ENCODE measurements around the gene TNNT3.

Gene TNNT3

GRCh38 chr11:1896923-1897322 lies 22.6 kb upstream of the TNNT3 start:
- Histone ChIP-seq H3K4me3 (no peak overlapping the region), H3K27me3 (ENCODE audit: low read depth) (peaks cover 7% of the 10 kb centered on the region), H3K36me3 (replicated peaks) (no peaks in the 10 kb centered on the region), H3K9me3 (no peaks in the 10 kb centered on the region), H3K4me1 (no peaks in the 10 kb centered on the region)
- no peak for DNase-seq (ENCODE audit: low spot score in 2 of 2)
- in situ Hi-C loops (cut with MboI; ENCODE audit: low sequenced_read_pairs) = no loop called here

GRCh38 chr11:1899090-1899489 lies 20.4 kb upstream of the TNNT3 start:
- no peak for DNase-seq (ENCODE audit: low spot score in 2 of 2)
- no peak overlapping the region for H3K4me3 ChIP-seq
- no peaks in the 10 kb centered on the region for H3K9me3 ChIP-seq
- in situ Hi-C loops (cut with MboI; ENCODE audit: low sequenced_read_pairs) = no loop called here
- H3K36me3 ChIP-seq (replicated peaks) = no peaks in the 10 kb centered on the region
- no peaks in the 10 kb centered on the region for H3K4me1 ChIP-seq
- peaks cover 7% of the 10 kb centered on the region for H3K27me3 ChIP-seq (ENCODE audit: low read depth)

DNA sequence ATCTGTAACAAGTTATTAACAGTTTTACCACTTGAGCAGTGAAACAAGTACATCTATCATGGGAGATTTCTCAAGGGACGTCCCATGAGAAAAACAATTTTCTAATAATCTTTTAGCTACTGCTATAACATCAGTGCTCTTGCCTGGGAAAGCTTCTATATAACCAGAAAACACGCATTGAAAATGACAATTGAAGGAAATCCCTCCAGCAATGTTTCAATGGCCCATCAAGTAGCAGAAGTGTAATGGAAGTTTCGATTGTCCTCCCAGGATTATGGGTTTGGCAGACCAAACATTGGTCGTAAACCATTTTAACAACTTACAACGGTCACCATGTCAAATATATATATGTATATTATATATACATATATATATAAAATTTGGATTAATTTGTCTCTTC lies 19.8 kb upstream of the TNNT3 start:
- no peaks in the 10 kb centered on the region for H3K4me1 ChIP-seq
- H3K4me3 ChIP-seq = no peak overlapping the region
- H3K9me3 ChIP-seq = no peaks in the 10 kb centered on the region
- H3K27me3 ChIP-seq (ENCODE audit: low read depth) = peaks cover 7% of the 10 kb centered on the region
- in situ Hi-C loops (cut with MboI; ENCODE audit: low sequenced_read_pairs) = loop anchor here (5.0 kb wide), 1 partner anchor 38 kb away; no protein-coding TSS in a partner anchor
- DNase-seq (ENCODE audit: low spot score in 2 of 2) = no peak
- H3K36me3 ChIP-seq (replicated peaks) = no peaks in the 10 kb centered on the region

DNA sequence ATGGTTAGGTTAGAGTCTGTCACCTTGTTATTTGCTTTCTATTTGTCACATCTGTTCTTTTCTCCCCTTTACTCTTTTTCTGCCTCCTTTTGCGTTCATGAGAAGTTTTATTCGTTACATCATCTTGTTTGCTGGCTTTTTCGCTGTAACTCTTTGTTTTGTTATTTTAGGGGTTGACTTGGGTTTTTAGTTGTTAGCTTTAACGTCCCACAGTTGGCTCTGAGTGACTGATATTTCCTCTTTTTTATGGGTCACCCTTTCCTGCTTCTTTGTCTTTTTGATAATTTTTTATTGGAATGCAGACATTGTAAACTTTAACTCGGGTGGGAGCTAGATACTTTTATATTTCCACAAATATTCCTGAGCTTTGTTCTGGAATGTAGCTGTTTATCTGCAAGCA lies 13.3 kb upstream of the TNNT3 start:
- DNase-seq (ENCODE audit: low spot score in 2 of 2) = no peak
- no peaks in the 10 kb centered on the region for H3K9me3 ChIP-seq
- H3K4me3 ChIP-seq = no peak overlapping the region
- H3K4me1 ChIP-seq = no peaks in the 10 kb centered on the region; the same call in 1 of the 2 replicates
- H3K36me3 ChIP-seq (replicated peaks) = no peaks in the 10 kb centered on the region
- in situ Hi-C loops (cut with MboI; ENCODE audit: low sequenced_read_pairs) = no loop called here
- H3K27me3 ChIP-seq (ENCODE audit: low read depth) = peaks cover 3% of the 10 kb centered on the region; the same call in 1 of the 2 replicates

DNA sequence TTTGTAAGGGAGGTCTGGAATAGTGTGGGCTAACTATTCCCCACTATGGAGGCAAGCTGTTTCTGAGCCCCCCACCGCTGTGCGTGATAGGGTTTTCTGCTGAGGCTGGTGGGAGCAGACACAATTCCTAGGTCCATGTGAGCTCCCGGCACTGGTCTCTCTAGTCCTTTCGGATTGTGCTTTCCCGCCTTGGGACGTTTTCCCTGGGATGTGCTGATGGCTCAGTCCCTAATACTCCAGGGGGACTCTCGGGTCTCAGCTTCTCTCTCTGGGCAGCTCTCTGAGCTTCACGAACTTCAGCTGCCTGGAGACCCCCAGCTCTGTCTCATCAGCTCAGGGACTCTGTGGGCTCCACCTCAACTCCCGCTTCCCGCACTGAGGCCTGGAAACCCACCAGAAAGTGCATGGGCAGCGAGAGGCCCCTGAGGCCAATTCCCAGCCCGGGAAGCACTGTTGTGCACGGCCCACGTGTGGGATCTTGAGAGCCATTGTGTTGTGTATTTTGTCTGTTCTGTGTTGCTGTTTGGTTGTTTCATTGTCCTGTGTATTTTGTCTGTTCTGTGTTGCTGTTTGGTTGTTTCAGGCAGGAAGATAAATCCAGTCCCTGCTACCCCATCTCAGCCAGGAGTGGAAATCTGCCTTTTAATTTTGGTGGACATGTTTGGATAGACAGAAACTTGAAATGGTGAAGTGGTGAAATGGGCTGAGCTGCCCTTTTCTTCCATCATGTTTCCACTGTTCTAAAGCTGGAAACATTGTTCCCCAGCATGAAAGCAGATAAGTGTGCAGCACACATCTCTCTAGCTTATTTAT lies 12.7 kb upstream of the TNNT3 start:
- H3K4me1 ChIP-seq = no peaks in the 10 kb centered on the region; the same call in 1 of the 2 replicates
- peaks cover 3% of the 10 kb centered on the region; the same call in 1 of the 2 replicates for H3K27me3 ChIP-seq (ENCODE audit: low read depth)
- no peaks in the 10 kb centered on the region for H3K9me3 ChIP-seq
- DNase-seq (ENCODE audit: low spot score in 2 of 2) = no peak
- H3K36me3 ChIP-seq (replicated peaks) = no peaks in the 10 kb centered on the region
- in situ Hi-C loops (cut with MboI; ENCODE audit: low sequenced_read_pairs) = no loop called here
- H3K4me3 ChIP-seq = no peak overlapping the region

GRCh38 chr11:1908618-1909017 lies 10.9 kb upstream of the TNNT3 start:
- H3K36me3 ChIP-seq (replicated peaks) = no peaks in the 10 kb centered on the region

DNA sequence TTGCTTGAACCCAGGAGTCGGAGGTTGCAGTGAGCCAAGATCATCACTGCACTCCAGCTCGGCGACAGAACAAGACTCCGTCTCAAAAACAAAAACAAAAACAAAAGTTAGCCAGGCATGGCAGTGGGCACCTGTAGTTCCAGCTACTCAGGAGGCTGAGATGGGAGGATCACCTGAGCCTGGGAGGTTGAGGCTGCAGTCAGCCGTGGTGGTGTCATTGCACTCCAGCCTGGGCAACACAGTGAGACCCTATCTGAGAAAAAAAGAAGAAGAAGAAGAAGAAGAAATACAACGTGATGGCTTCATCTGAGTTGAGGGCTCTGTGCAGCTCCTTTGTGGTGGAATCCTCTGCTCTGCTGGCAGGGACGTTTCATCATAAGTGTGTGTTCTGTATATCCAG lies 10.0 kb upstream of the TNNT3 start:
- in situ Hi-C loops (cut with MboI; ENCODE audit: low sequenced_read_pairs) = no loop called here
- peaks cover 3% of the 10 kb centered on the region; the same call in 1 of the 2 replicates for H3K27me3 ChIP-seq (ENCODE audit: low read depth)
- H3K4me3 ChIP-seq = no peak overlapping the region
- DNase-seq (ENCODE audit: low spot score in 2 of 2) = no peak
- H3K9me3 ChIP-seq = no peaks in the 10 kb centered on the region
- no peaks in the 10 kb centered on the region; the same call in 1 of the 2 replicates for H3K4me1 ChIP-seq
- no peaks in the 10 kb centered on the region for H3K36me3 ChIP-seq (replicated peaks)

More at GRCh38 chr11:1908618-1909017, 10.9 kb upstream of the TNNT3 start:
- no peak for DNase-seq (ENCODE audit: low spot score in 2 of 2)
- Histone ChIP-seq H3K4me3 (no peak overlapping the region), H3K27me3 (ENCODE audit: low read depth) (peaks cover 3% of the 10 kb centered on the region; the same call in 1 of the 2 replicates), H3K9me3 (no peaks in the 10 kb centered on the region), H3K4me1 (no peaks in the 10 kb centered on the region; the same call in 1 of the 2 replicates)
- in situ Hi-C loops (cut with MboI; ENCODE audit: low sequenced_read_pairs) = no loop called here

DNA sequence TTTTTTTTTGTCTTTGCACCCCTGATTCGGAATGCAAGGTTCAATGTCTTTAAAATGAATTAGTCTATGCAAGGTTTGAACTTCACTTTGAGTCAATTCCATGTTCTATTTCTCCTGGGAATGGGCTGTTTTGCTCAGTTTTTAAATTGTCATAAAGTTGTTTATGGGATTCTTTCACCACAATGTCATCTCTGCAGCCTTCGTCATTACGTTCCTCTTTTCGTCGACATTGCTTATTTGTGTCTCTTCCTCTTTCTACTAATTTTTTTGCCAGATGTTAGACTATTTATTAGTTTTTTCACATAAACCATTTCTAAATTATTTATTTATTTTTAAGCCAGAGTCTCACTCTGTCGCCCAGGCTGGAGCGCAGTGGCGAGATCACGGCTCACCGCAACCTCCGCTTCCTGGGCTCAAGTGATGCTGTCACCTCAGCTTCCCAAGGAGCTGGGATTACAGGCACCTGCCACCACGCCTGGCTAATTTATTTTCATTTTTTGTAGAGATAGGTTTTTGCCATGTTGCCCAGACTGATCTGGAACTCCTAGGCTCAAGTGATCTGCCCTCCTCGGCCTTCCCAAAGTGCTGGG lies 7.1 kb upstream of the TNNT3 start:
- Histone ChIP-seq H3K27me3 (ENCODE audit: low read depth) (no peaks in the 10 kb centered on the region), H3K36me3 (replicated peaks) (no peaks in the 10 kb centered on the region), H3K4me3 (no peak overlapping the region), H3K4me1 (no peaks in the 10 kb centered on the region; the same call in 1 of the 2 replicates), H3K9me3 (no peaks in the 10 kb centered on the region)
- no peak for DNase-seq (ENCODE audit: low spot score in 2 of 2)
- in situ Hi-C loops (cut with MboI; ENCODE audit: low sequenced_read_pairs) = no loop called here

DNA sequence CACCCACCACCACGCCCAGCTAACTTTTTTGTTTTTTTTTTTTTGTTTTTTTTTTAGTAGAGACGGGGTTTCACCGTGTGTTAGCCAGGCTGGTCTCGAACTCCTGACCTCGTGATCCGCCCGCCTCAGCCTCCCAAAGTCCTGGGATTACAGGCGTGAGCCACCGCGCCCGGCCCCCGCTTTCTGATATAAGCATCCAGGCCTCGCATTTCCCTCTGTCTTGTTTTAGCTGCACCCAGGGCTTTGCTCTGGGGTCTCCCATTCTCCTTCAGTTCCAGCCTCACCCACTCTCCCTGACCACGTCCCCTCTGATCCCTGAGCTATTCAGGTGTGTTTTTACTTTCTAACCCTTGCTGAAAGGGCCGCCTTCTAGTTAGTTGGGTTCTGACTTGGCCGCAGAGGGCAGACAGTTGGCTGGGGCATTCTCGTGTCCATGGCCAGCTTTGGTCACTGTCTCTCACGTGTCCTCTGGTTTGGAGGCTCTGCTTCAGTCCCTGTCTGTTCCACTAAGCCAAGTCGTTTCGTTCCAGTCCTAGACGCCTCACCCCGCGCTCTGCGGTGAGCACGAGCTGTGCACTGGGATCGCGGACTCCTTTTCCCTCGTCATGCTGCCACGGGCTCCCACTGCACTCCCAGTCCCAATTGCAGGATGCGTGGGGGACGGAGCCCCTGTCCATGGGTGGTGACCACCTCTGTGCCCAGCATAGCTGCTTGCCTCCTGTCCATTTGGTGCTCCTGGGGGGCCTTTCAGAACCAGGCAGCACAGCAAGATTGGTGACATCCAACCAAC lies 6.0 kb upstream of the TNNT3 start:
- no peaks in the 10 kb centered on the region for H3K27me3 ChIP-seq (ENCODE audit: low read depth)
- H3K9me3 ChIP-seq = no peaks in the 10 kb centered on the region
- in situ Hi-C loops (cut with MboI; ENCODE audit: low sequenced_read_pairs) = no loop called here
- H3K36me3 ChIP-seq (replicated peaks) = no peaks in the 10 kb centered on the region
- no peak overlapping the region for H3K4me3 ChIP-seq
- no peak for DNase-seq (ENCODE audit: low spot score in 2 of 2)
- H3K4me1 ChIP-seq = no peaks in the 10 kb centered on the region; the same call in 1 of the 2 replicates

GRCh38 chr11:1915795-1916131 lies 3.7 kb upstream of the TNNT3 start:
- in situ Hi-C loops (cut with MboI; ENCODE audit: low sequenced_read_pairs) = loop anchor here (5.0 kb wide), 1 partner anchor 33 kb away; no protein-coding TSS in a partner anchor
- H3K4me1 ChIP-seq = no peaks in the 10 kb centered on the region
- H3K4me3 ChIP-seq = no peak overlapping the region
- no peak for DNase-seq (ENCODE audit: low spot score in 2 of 2)
- H3K36me3 ChIP-seq (replicated peaks) = no peaks in the 10 kb centered on the region
- no peaks in the 10 kb centered on the region for H3K27me3 ChIP-seq (ENCODE audit: low read depth)
- no peaks in the 10 kb centered on the region for H3K9me3 ChIP-seq

- in situ Hi-C loops (cut with MboI; ENCODE audit: low sequenced_read_pairs) = loop anchor here (5.0 kb wide), 1 partner anchor 34 kb away; no protein-coding TSS in a partner anchor
- Histone ChIP-seq H3K4me3 (no peak overlapping the region), H3K4me1 (no peaks in the 10 kb centered on the region), H3K9me3 (no peaks in the 10 kb centered on the region), H3K27me3 (ENCODE audit: low read depth) (no peaks in the 10 kb centered on the region), H3K36me3 (replicated peaks) (no peaks in the 10 kb centered on the region)
- DNase-seq (ENCODE audit: low spot score in 2 of 2) = no peak
Observed at GRCh38 chr11:1916132-1916985, 3.1 kb upstream of the TNNT3 start.

GRCh38 chr11:1916986-1917522 lies 2.4 kb upstream of the TNNT3 start:
- no peak for DNase-seq (ENCODE audit: low spot score in 2 of 2)
- no peaks in the 10 kb centered on the region for H3K9me3 ChIP-seq
- no peaks in the 10 kb centered on the region for H3K4me1 ChIP-seq
- H3K27me3 ChIP-seq (ENCODE audit: low read depth) = no peaks in the 10 kb centered on the region
- H3K4me3 ChIP-seq = no peak overlapping the region
- in situ Hi-C loops (cut with MboI; ENCODE audit: low sequenced_read_pairs) = loop anchor here (5.0 kb wide), 1 partner anchor 35 kb away; no protein-coding TSS in a partner anchor
- no peaks in the 10 kb centered on the region for H3K36me3 ChIP-seq (replicated peaks)
